ENCODE results near the gene PRR29. TPM values are rescaled to one million over a fixed set of nuclear protein-coding genes. Genes with fewer than 3 reads are reported as not detected.
A peak's percentile ranks its signal among the peaks of the same experiment; 100 is the strongest.

Gene PRR29
- total and polyA plus RNA-seq, 8 donors: 0.08 to 0.92 (median 0.50) TPM; not detected in 5

DNA sequence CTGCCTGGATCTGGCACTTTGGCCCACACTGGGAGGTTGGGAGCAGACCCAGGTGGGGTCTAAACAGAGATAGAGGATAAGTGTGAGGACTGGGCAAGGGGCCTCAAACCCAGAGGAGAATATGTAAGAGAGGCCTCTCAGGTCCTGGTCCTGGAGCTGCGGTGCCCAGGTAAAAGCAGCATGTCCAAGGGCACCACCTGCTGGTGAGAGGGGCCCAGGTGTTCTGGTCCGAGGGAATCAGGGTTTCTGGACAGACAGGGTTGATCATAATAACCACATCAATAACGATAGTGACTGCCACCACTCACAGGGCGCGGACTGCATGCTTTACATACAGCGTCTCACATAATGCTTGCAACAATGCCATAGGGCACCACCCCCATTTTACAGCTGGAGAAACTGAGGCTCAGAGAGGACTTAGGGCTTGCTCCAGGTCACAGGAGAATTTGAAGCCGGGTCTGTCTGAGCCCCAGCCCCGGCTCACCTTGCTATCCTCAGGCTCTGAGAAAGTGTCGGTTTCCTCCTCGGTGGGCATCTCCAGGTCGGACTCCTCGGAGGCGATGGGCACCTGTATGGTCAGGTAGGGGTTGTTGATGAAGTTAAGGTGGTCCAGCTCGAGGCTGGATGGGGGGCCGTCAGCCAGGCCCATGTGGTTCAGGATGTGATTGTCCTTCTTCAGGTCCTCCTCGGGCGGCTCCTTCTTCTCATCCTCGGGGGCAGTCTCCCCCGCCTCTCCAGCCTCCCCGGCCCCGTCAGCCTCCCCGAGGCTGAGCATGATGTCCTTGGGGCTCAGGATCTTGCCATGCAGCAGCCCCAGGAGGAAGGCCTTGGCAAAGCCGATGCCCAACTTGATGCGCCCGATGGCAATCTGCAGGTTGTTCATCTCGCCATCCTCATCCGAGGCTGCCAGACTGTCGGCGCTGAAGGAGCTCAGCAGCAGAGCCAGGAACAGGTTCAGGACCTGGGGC, 46.9 kb upstream of the PRR29 start:
- intact Hi-C loops (cut with DNase I; ENCODE audit: low total_unique reads): no loop called here
- Histone ChIP-seq H3K9me3 (no peaks in the 10 kb centered on the region), H3K36me3 (no peaks in the 10 kb centered on the region), H3K4me1 (peaks cover 0 to 15% (median 5%) of the 10 kb centered on the region in 4 donors), H3K27ac (no peak overlapping the region), H3K27me3 (peaks cover 0 to 44% (median 0%) of the 10 kb centered on the region in 3 donors), H3K4me3 (no peak overlapping the region)
- no peak for TF ChIP-seq EP300 (IDR thresholded peaks at IDR 0.05)
- TF ChIP-seq, protein P1, sequence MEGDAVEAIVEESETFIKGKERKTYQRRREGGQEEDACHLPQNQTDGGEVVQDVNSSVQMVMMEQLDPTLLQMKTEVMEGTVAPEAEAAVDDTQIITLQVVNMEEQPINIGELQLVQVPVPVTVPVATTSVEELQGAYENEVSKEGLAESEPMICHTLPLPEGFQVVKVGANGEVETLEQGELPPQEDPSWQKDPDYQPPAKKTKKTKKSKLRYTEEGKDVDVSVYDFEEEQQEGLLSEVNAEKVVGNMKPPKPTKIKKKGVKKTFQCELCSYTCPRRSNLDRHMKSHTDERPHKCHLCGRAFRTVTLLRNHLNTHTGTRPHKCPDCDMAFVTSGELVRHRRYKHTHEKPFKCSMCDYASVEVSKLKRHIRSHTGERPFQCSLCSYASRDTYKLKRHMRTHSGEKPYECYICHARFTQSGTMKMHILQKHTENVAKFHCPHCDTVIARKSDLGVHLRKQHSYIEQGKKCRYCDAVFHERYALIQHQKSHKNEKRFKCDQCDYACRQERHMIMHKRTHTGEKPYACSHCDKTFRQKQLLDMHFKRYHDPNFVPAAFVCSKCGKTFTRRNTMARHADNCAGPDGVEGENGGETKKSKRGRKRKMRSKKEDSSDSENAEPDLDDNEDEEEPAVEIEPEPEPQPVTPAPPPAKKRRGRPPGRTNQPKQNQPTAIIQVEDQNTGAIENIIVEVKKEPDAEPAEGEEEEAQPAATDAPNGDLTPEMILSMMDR (IDR thresholded peaks at IDR 0.05): peak in 3 of 7 experiments; percentile 25 to 36 (median 32)
- TF ChIP-seq POLR2A (IDR thresholded peaks at IDR 0.05): no peak
- no peak for TF ChIP-seq POLR2AphosphoS5 (IDR thresholded peaks at IDR 0.05)
- DNase-seq: peak; percentile 71 to 79
- WGBS, 5 donors: 79 to 86% (median 83%) methylated on average over 27 to 29 of the region's 29 CpGs

DNA sequence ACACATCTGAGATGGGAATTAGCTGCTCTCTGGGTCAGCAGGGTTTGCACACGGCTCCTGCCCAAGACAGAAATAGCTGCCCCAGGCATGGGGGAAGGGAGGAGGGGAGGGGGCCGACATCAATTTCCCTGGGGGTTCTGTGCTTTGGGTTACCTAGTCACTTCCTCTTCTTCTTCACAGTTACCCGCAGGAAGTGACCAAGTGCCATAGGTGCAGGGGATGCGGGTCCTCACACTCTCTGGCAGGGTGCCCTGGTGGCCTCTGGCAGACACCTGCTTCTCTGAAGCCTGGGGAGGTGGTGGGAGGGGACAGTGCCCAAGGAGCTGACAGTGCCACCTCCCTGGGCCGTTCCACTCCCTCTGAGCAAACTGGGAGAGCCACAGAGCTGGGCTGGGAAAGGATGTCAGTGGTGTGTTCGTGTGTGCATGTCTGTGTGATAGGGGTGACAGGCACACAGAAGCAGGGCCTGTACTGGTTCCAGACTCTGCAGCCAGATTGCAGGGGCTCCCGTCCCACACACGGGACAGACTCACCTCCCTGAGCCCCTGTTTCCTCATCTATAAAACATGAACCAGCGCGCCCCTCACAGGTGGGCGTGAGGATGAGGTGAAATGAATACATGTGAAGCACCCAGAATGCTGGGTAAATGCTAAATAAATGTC, 43.6 kb upstream of the PRR29 start:
- TF ChIP-seq POLR2A (IDR thresholded peaks at IDR 0.05) (no peak), EP300 (IDR thresholded peaks at IDR 0.05) (no peak), POLR2AphosphoS5 (IDR thresholded peaks at IDR 0.05) (no peak)
- TF ChIP-seq, protein P1 (IDR thresholded peaks at IDR 0.05): no peak
- intact Hi-C loops (cut with DNase I; ENCODE audit: low total_unique reads): no loop called here
- DNase-seq: peak in 1 of 2 donors; percentile 53
- peaks cover 0 to 7% (median 0%) of the 10 kb centered on the region in 4 donors for H3K4me1 ChIP-seq
- H3K27ac ChIP-seq: no peak overlapping the region
- no peaks in the 10 kb centered on the region for H3K9me3 ChIP-seq
- H3K4me3 ChIP-seq: no peak overlapping the region
- no peaks in the 10 kb centered on the region for H3K36me3 ChIP-seq
- peaks cover 0 to 22% (median 0%) of the 10 kb centered on the region in 3 donors for H3K27me3 ChIP-seq
- WGBS, 5 donors: 46 to 57% (median 52%) methylated on average over 10 to 11 of the region's 11 CpGs

DNA sequence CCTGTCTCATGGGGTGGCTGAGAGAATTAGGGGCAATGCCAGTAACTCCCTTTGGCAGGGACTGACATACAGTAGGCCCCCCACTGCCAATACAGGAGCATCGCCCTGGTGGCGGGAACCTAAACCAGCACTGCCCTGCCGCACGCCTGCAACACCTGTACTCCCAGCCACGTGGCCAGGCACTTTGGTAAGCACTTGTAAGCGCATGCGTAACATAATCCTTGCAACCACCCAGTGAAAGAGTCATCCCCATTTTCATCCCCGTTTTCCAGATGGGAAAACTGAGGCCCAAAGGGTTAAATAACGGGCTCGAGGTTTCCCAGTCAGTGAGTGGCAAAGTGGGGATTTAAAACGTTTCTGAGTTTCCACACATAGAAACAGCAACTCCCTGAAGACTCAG, 42.9 kb upstream of the PRR29 start:
- H3K9me3 ChIP-seq: no peaks in the 10 kb centered on the region
- H3K27ac ChIP-seq: no peak overlapping the region
- H3K36me3 ChIP-seq: no peaks in the 10 kb centered on the region
- 77 to 82% (median 78%) methylated on average over 9 to 11 of the region's 11 CpGs for WGBS, 5 donors
- H3K4me1 ChIP-seq: peaks cover 0 to 7% (median 0%) of the 10 kb centered on the region in 4 donors
- no peak for DNase-seq
- intact Hi-C loops (cut with DNase I; ENCODE audit: low total_unique reads): no loop called here
- TF ChIP-seq POLR2A (IDR thresholded peaks at IDR 0.05) (no peak), POLR2AphosphoS5 (IDR thresholded peaks at IDR 0.05) (no peak), EP300 (IDR thresholded peaks at IDR 0.05) (no peak)
- TF ChIP-seq, protein P1 (IDR thresholded peaks at IDR 0.05): no peak
- H3K27me3 ChIP-seq: peaks cover 0 to 15% (median 0%) of the 10 kb centered on the region in 3 donors
- no peak overlapping the region for H3K4me3 ChIP-seq

DNA sequence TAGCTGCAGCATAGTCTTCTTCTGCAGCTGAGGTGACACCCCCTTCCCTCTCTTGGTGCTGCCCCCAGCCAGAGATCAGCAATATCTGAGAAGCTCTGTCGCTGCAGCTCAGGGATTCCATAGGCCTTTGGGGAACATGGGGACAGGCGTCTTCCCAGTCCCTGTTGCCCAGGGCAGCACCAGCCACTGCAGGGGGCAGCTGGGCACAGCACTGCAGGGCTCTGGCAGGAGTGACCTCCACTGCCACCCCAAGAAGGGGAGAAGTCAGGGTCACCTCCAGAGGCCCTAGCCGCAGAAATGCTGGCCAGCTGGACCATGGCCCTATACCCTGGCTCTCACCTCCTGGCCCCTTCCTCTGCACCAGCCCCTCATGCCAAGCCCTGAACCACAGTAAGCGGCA, 42.4 kb upstream of the PRR29 start:
- no peak overlapping the region for H3K4me3 ChIP-seq
- peaks cover 0 to 9% (median 0%) of the 10 kb centered on the region in 3 donors for H3K27me3 ChIP-seq
- H3K4me1 ChIP-seq: peaks cover 0 to 9% (median 0%) of the 10 kb centered on the region in 4 donors
- TF ChIP-seq, protein P1 (IDR thresholded peaks at IDR 0.05): no peak
- TF ChIP-seq EP300 (IDR thresholded peaks at IDR 0.05) (no peak), POLR2A (IDR thresholded peaks at IDR 0.05) (no peak), POLR2AphosphoS5 (IDR thresholded peaks at IDR 0.05) (no peak)
- intact Hi-C loops (cut with DNase I; ENCODE audit: low total_unique reads): no loop called here
- H3K36me3 ChIP-seq: no peaks in the 10 kb centered on the region
- no peak for DNase-seq
- H3K27ac ChIP-seq: no peak overlapping the region
- WGBS, 5 donors: 84 to 100% (median 91%) methylated on average over 2 to 4 of the region's 4 CpGs
- H3K9me3 ChIP-seq: no peaks in the 10 kb centered on the region

Data from stomach (tissue), 9 donors.